GM12892 (cell line): ENCODE measurements around the gene BFSP2.

ENCODE experiments used
- POLR2A ChIP-seq: IDR thresholded peaks from 2 replicates; pipeline ENCODE4 v1.6.1; 2011; ENCODE audit warnings: low read depth, low read length, control low read depth
- POLR2AphosphoS5 ChIP-seq: IDR thresholded peaks from 2 replicates; pipeline ENCODE4 v1.6.1; 2011; ENCODE audit warnings: low read depth, low read length, control low read depth
- TAF1 ChIP-seq: IDR thresholded peaks from 2 replicates; pipeline ENCODE4 v1.6.1; 2011; ENCODE audit warnings: low read depth, mild to moderate bottlenecking, control low read depth, low read length, borderline replicate concordance

DNA sequence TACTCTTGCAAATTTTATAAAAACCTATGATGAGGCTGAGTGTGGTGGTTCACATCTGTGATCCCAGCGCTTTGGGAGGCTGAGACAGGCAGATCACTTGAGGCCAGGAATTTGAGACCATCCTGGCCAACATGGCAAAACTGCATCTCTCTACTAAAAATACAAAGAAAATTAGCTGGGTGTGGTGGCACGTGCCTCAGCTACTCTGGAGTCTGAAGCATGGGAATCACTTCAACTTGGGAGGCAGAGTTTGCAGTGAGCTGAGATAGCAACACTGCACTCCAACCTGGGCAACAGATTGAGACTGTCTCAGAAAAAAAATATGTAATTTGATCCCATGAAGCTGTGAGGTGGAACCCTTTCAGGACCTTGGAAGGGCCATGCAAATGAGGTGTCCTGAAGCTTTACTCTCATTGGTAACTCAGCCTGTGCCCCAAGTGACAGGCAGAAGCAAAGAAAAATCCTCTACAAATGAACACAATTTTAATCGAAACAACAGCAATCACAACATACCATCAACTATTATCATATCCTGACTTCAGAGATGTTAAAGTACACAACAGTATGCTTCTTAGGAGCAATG is 89.0 kb downstream of the BFSP2 start:
- TF ChIP-seq POLR2AphosphoS5, result no peak
- no peak for TF ChIP-seq POLR2A
- TF ChIP-seq TAF1, result no peak
